ENCODE measurements around the gene ALG1L2. TPM values are rescaled to one million over a fixed set of nuclear protein-coding genes. Genes with fewer than 3 reads are reported as not detected.
"Not testable (repeated sequence)": the region's sequence is repeated elsewhere in the genome, so short reads cannot be mapped to it uniquely, and the experiment has no call there.

The ALG1L2 gene
- total RNA-seq, 4 donors from 2014 or later = 4.0 TPM; not detected in 3

- TF ChIP-seq CTCF (IDR thresholded peaks at IDR 0.05) (no peak), POLR2A (IDR thresholded peaks at IDR 0.05) (peak; percentile 17 to 43)
- intact Hi-C loops (cut with DNase I; ENCODE audit: low total_unique reads) = no loop called here
- Histone ChIP-seq H3K27ac (peak overlapping the region; percentile 85 to 95), H3K4me1 (no peaks in the 10 kb centered on the region), H3K36me3 (no peaks in the 10 kb centered on the region), H3K9me3 (no peaks in the 10 kb centered on the region), H3K4me3 (peak overlapping the region; percentile 61 to 73), H3K27me3 (no peaks in the 10 kb centered on the region)
- DNase-seq = peak; percentile 99 to 100
These were observed 29.7 kb downstream of the ALG1L2 start for GRCh38 chr3:130111185-130111864.

- Histone ChIP-seq H3K4me3 (peak overlapping the region; percentile 70 to 73), H3K27ac (peak overlapping the region; percentile 95 to 97)
- H3K36me3 ChIP-seq; intact Hi-C loops (cut with DNase I; ENCODE audit: low total_unique reads); H3K4me1 ChIP-seq; H3K27me3 ChIP-seq; H3K9me3 ChIP-seq: not testable (repeated sequence)
- peak; percentile 86 to 100 for DNase-seq
- TF ChIP-seq POLR2A (IDR thresholded peaks at IDR 0.05) = peak; percentile 58 to 63
These were observed 30.5 kb downstream of the ALG1L2 start for GRCh38 chr3:130111865-130112747.

GRCh38 chr3:130112748-130113073, 31.1 kb downstream of the ALG1L2 start:
- DNase-seq; intact Hi-C loops (cut with DNase I; ENCODE audit: low total_unique reads); H3K36me3 ChIP-seq; H3K9me3 ChIP-seq; H3K27me3 ChIP-seq; H3K4me1 ChIP-seq: not testable (repeated sequence)
- H3K27ac ChIP-seq = peak overlapping the region; percentile 95 to 97
- peak overlapping the region; percentile 66 to 70 for H3K4me3 ChIP-seq

- H3K36me3 ChIP-seq; intact Hi-C loops (cut with DNase I; ENCODE audit: low total_unique reads); H3K27me3 ChIP-seq; H3K9me3 ChIP-seq; H3K27ac ChIP-seq; H3K4me1 ChIP-seq; DNase-seq; H3K4me3 ChIP-seq: not testable (repeated sequence)
These were observed 33.8 kb downstream of the ALG1L2 start for GRCh38 chr3:130115400-130115799.

GRCh38 chr3:130117933-130118332, 36.3 kb downstream of the ALG1L2 start:
- TF ChIP-seq POLR2A (IDR thresholded peaks at IDR 0.05) (no peak), CTCF (IDR thresholded peaks at IDR 0.05) (no peak)
- Histone ChIP-seq H3K36me3 (no peaks in the 10 kb centered on the region), H3K4me3 (no peak overlapping the region), H3K27me3 (no peaks in the 10 kb centered on the region), H3K27ac (no peak overlapping the region), H3K9me3 (no peaks in the 10 kb centered on the region), H3K4me1 (no peaks in the 10 kb centered on the region)
- no peak for DNase-seq
- intact Hi-C loops (cut with DNase I; ENCODE audit: low total_unique reads) = no loop called here

GRCh38 chr3:130119824-130120223, 38.2 kb downstream of the ALG1L2 start:
- H3K9me3 ChIP-seq; intact Hi-C loops (cut with DNase I; ENCODE audit: low total_unique reads); H3K4me1 ChIP-seq; H3K36me3 ChIP-seq; H3K27me3 ChIP-seq; H3K4me3 ChIP-seq: not testable (repeated sequence)
- peak overlapping the region; percentile 64 to 66 for H3K27ac ChIP-seq
- peak; percentile 37 to 67 for DNase-seq

- H3K4me3 ChIP-seq; intact Hi-C loops (cut with DNase I; ENCODE audit: low total_unique reads); DNase-seq: not testable (repeated sequence)
These were observed 38.7 kb downstream of the ALG1L2 start for GRCh38 chr3:130120291-130120690.

GRCh38 chr3:130122891-130123775, 41.5 kb downstream of the ALG1L2 start:
- peak overlapping the region; percentile 80 to 86 for H3K27ac ChIP-seq
- H3K9me3 ChIP-seq; intact Hi-C loops (cut with DNase I; ENCODE audit: low total_unique reads); H3K4me1 ChIP-seq; H3K4me3 ChIP-seq; H3K36me3 ChIP-seq; H3K27me3 ChIP-seq: not testable (repeated sequence)
- peak; percentile 51 to 54 for DNase-seq

More at GRCh38 chr3:130120291-130120690, 38.7 kb downstream of the ALG1L2 start:
- peak overlapping the region; percentile 64 to 66 for H3K27ac ChIP-seq
- H3K9me3 ChIP-seq, H3K4me1 ChIP-seq, H3K27me3 ChIP-seq, H3K36me3 ChIP-seq: not testable (repeated sequence)

- H3K27me3 ChIP-seq; DNase-seq; H3K9me3 ChIP-seq; H3K4me3 ChIP-seq; H3K36me3 ChIP-seq; H3K4me1 ChIP-seq; intact Hi-C loops (cut with DNase I; ENCODE audit: low total_unique reads): not testable (repeated sequence)
- peak overlapping the region in 1 of 2 donors; percentile 8 for H3K27ac ChIP-seq
These were observed 43.8 kb downstream of the ALG1L2 start for GRCh38 chr3:130125406-130125805.
